Esophagus muscularis mucosa (tissue), 4 donors: Measurements from ENCODE around the gene ERBB4. TPM values are rescaled to one million over a fixed set of nuclear protein-coding genes. Genes with fewer than 3 reads are reported as not detected.

Experiments used
- DNase-seq: peaks from one replicate; pipeline ENCODE4 v3.0.0-alpha.2; 2017; ENCODE audit errors: extremely low spot score
- H3K27ac ChIP-seq, 4 donors: fragments of 200-600 bp; sonication (generic); replicated peaks in 1 of 4; 1 replicate in 3 of 4; 2 replicates in 1 of 4; pipeline ENCODE4 v1.5.1; 2016 to 2019; ENCODE audit warnings: mild to moderate bottlenecking in 1 of 4
- H3K27me3 ChIP-seq, 4 donors: fragments of 200-600 bp; sonication (generic); one replicate each; pipeline versions ENCODE4 v1.5.1 to v1.6.0; 2016 to 2019
- H3K36me3 ChIP-seq, 4 donors: fragments of 200-600 bp; sonication (generic); one replicate each; pipeline ENCODE4 v1.5.1; 2016 to 2019
- H3K4me1 ChIP-seq, 4 donors: fragments of 200-600 bp; sonication (generic); one replicate each; pipeline ENCODE4 v1.5.1; 2016 to 2019
- H3K4me3 ChIP-seq, 4 donors: fragments of 200-600 bp; sonication (generic); 1 replicate in 2 of 4; 2 replicates in 2 of 4; pipeline ENCODE4 v1.5.1; 2016 to 2019; ENCODE audit warnings: mild to moderate bottlenecking in 4 of 4, moderate library complexity in 1 of 4
- H3K9me3 ChIP-seq, 4 donors: fragments of 200-600 bp; sonication (generic); 1 replicate in 3 of 4; 2 replicates in 1 of 4; pipeline ENCODE4 v1.5.1; 2016 to 2019
- EP300 ChIP-seq: sonication (generic); formaldehyde crosslinking; IDR thresholded peaks from one replicate; pipeline ENCODE4 v1.6.1; 2017; ENCODE audit warnings: antibody characterized with exemption
- POLR2A ChIP-seq: fragments of 450-650 bp; IDR thresholded peaks from one replicate; pipeline ENCODE4 v1.6.1; 2017; ENCODE audit warnings: antibody characterized with exemption, moderate library complexity, mild to moderate bottlenecking, low read depth
- POLR2AphosphoS5 ChIP-seq, 2 donors: sonication (generic); formaldehyde crosslinking; IDR thresholded peaks; one replicate each; pipeline ENCODE4 v1.6.1; 2017; ENCODE audit warnings: antibody characterized with exemption in 2 of 2
- WGBS: methylation state at CpG from one replicate; pipeline ENCODE4 v1.1.5; 2018; 5-methylcytosine and 5-hydroxymethylcytosine counted together
- intact Hi-C: fragments of 100-400 bp; cut with DNase I; formaldehyde crosslinking; loops from one replicate; pipeline ENCODE4 v1.15.1; 2023
- total RNA-seq, 4 donors: library from RNA; depleted of rRNA; stranded (reverse); fragments of >200 nt; gene quantifications; one replicate each; pipeline versions ENCODE4 v1.1.0 to v1.2.1, GENCODE V29; 2016
- TF ChIP-seq, protein P1 (sequence below), 3 experiments: fragments of 200-600 bp in 2 of 3; fragments of 450-650 bp in 1 of 3; sonication (generic) in 2 of 3; IDR thresholded peaks; one replicate each; pipeline ENCODE4 v1.5.1; 2017 to 2019; ENCODE audit warnings: antibody characterized with exemption in 3 of 3, mild to moderate bottlenecking in 2 of 3, moderate library complexity in 1 of 3

Gene ERBB4
- total RNA-seq, 4 donors from 2014 or later, result under 0.01 to 0.19 (median 0.17) TPM

- Histone ChIP-seq H3K4me1 (peaks cover 10 to 35% (median 34%) of the 10 kb centered on the region in 4 donors), H3K9me3 (no peaks in the 10 kb centered on the region), H3K4me3 (no peak overlapping the region), H3K27me3 (peaks cover 0 to 49% (median 25%) of the 10 kb centered on the region in 4 donors), H3K27ac (no peak overlapping the region), H3K36me3 (no peaks in the 10 kb centered on the region)
- WGBS, result 88% methylated on average over 2 of the region's 2 CpGs
- DNase-seq, result no peak
- intact Hi-C loops, result no loop called here
- TF ChIP-seq, protein P1, sequence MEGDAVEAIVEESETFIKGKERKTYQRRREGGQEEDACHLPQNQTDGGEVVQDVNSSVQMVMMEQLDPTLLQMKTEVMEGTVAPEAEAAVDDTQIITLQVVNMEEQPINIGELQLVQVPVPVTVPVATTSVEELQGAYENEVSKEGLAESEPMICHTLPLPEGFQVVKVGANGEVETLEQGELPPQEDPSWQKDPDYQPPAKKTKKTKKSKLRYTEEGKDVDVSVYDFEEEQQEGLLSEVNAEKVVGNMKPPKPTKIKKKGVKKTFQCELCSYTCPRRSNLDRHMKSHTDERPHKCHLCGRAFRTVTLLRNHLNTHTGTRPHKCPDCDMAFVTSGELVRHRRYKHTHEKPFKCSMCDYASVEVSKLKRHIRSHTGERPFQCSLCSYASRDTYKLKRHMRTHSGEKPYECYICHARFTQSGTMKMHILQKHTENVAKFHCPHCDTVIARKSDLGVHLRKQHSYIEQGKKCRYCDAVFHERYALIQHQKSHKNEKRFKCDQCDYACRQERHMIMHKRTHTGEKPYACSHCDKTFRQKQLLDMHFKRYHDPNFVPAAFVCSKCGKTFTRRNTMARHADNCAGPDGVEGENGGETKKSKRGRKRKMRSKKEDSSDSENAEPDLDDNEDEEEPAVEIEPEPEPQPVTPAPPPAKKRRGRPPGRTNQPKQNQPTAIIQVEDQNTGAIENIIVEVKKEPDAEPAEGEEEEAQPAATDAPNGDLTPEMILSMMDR (IDR thresholded peaks at IDR 0.05), result no peak
- TF ChIP-seq POLR2A (no peak), EP300 (no peak), POLR2AphosphoS5 (IDR thresholded peaks at IDR 0.05) (no peak)
Measured at GRCh38 chr2:212534336-212534735, 4.3 kb downstream of the ERBB4 start.

DNA sequence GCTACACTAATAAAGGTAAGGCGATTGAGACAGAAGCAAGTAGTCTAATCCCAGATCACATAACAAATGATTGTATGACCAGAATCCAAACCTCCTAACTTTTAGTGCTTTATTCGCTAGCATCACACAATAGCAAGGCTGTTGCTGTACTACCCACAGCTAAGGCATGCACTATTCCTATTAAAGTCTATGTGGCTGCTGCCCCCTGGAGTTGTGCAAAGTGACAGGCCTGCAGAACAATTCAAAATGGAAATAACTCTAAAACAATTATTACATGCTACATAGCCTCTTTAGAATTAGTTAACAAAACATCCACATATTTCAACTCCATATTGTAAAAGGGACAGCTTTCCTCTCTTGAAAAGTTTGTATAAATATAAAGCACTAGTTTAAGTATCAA lies 6.0 kb downstream of the ERBB4 start:
- H3K27me3 ChIP-seq, result peaks cover 0 to 31% (median 17%) of the 10 kb centered on the region in 4 donors
- H3K27ac ChIP-seq, result no peak overlapping the region
- H3K4me1 ChIP-seq, result peaks cover 6 to 17% (median 17%) of the 10 kb centered on the region in 4 donors
- whole genome bisulfite sequencing, result 82% methylated on average over 2 of the region's 2 CpGs
- TF ChIP-seq POLR2A (no peak), EP300 (no peak), POLR2AphosphoS5 (IDR thresholded peaks at IDR 0.05) (no peak)
- TF ChIP-seq, protein P1 (IDR thresholded peaks at IDR 0.05), result no peak
- intact Hi-C loops, result no loop called here
- H3K36me3 ChIP-seq, result no peaks in the 10 kb centered on the region
- DNase-seq, result no peak
- H3K9me3 ChIP-seq, result no peaks in the 10 kb centered on the region
- no peak overlapping the region for H3K4me3 ChIP-seq

GRCh38 chr2:212532087-212532486 lies 6.5 kb downstream of the ERBB4 start:
- Histone ChIP-seq H3K27ac (no peak overlapping the region), H3K27me3 (peaks cover 0 to 26% (median 12%) of the 10 kb centered on the region in 4 donors), H3K9me3 (no peaks in the 10 kb centered on the region), H3K4me3 (no peak overlapping the region), H3K36me3 (no peaks in the 10 kb centered on the region), H3K4me1 (peaks cover under 1 to 12% (median 12%) of the 10 kb centered on the region in 4 donors)
- no peak for TF ChIP-seq POLR2A
- TF ChIP-seq, protein P1 (IDR thresholded peaks at IDR 0.05), result no peak
- no peak for TF ChIP-seq EP300
- no peak for TF ChIP-seq POLR2AphosphoS5 (IDR thresholded peaks at IDR 0.05)
- intact Hi-C loops, result no loop called here
- WGBS, result 93% methylated on average over 3 of the region's 3 CpGs
- DNase-seq, result no peak

DNA sequence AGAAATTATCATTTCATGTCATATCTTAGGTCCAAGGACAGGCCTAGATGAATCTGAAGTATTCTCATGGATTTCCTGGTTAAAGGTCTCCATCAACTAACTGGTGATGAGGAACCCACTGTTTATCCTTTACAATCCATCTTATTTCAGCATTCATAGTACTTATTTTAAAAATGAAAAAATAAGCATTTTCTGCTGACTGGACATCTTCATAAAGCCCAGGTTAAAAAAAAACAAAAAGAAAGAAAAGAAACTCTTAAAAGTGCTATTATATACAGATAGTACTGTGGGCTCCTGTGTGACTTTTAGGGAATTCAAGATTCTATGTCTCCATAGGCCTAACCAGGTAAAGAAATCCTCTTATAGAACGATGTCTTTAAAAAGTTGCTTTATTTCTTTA lies 7.1 kb downstream of the ERBB4 start:
- intact Hi-C loops, result no loop called here

More for the DNA sequence above, 7.1 kb downstream of the ERBB4 start:
- no peaks in the 10 kb centered on the region for H3K36me3 ChIP-seq
- TF ChIP-seq POLR2AphosphoS5 (IDR thresholded peaks at IDR 0.05), result no peak
- TF ChIP-seq, protein P1 (IDR thresholded peaks at IDR 0.05), result no peak
- no peak for TF ChIP-seq EP300
- no peak for TF ChIP-seq POLR2A
- H3K4me3 ChIP-seq, result no peak overlapping the region
- H3K9me3 ChIP-seq, result no peaks in the 10 kb centered on the region
- peaks cover 0 to 7% (median 6%) of the 10 kb centered on the region in 4 donors for H3K4me1 ChIP-seq
- WGBS, result 98% methylated on average over 1 of the region's 1 CpG
- DNase-seq, result no peak
- H3K27me3 ChIP-seq, result peaks cover 0 to 20% (median 8%) of the 10 kb centered on the region in 4 donors
- H3K27ac ChIP-seq, result no peak overlapping the region
